Smooth muscle cell of the brain vasculature (primary cell): ENCODE results near the gene MLH1.
A peak's percentile ranks its signal among the peaks of the same experiment; 100 is the strongest.

Source experiments
- DNase-seq: peaks from one replicate; pipeline ENCODE4 v3.0.0-alpha.2; 2012; ENCODE audit warnings: low read depth, low spot score

MLH1 gene

DNA sequence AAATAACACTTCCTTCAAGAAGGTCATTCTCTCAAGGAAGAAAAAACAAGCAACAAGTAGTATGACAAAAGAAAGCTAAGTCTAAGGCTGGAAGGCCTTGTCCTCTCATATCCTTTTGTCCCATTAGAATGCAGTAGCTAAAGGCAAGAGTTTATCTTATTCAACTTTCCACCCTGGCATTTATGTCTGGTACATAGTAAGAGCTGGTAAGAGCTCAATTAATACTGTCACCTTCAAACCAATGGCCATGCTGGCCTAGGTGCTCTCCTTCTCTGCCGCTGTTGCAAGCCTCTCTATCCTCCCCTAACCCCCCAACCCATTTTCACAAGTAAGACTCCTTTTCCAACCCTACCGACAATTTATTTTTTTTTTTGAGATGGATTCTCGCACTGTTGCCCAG lies 99.2 kb downstream of the MLH1 start:
- DNase-seq: no peak

DNA sequence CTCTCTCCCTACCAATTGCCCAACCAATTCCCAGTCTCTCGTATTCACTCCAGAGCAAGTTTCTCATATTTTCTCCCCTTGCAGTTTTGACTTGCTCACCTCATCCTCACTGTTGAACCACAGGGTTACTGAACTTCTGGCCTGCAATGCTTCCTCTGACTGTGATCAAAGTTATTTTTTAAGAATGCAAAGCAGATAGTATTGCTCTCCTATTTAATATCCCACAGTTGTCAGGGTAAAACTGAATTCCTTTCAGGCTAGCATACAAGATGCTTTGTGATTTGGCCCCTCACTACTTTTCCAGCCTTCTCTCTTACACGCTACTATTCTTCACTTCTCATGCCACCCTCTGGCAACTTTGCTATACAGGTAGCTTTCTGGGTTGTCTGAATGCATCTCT lies 100.2 kb downstream of the MLH1 start:
- DNase-seq: peak; percentile 18

DNA sequence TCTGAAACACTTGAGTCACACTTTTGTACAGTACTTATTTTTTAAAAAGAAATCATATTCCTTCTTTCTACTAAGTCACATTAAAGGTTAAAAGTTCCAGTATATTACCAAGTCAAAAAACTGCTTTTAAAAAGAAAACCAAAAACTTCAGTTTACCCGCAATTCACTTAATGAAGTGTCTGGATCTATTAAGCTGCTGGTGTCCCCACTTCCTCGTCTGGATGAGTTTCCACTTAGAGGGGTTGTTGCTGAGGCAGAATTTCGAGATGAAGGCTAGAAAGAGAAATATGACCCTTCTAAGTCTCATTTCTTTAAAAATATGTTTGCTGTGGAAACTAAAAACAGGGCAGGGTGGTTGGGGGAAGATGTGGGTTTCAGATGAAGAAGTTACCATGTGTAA lies 101.3 kb downstream of the MLH1 start:
- DNase-seq: no peak

DNA sequence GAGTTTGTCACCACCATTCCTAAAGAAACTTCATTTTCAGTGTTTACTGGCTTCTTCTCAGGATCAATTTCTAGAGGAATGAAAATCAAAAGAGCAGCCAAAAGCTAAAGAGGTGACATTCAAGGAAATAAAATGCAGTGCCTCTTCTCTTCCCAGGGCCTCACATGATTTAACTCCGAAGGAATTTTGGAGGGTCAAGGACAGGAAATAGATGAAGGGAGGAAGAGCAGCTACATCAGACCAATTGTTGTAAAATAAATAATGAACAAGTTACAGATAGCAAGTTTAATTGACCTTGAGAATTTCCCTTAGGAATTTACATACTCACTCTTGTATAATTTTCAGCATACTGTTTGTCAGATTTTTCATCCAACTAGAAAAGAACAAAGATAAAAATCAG lies 103.0 kb downstream of the MLH1 start:
- peak; percentile 15 for DNase-seq

DNA sequence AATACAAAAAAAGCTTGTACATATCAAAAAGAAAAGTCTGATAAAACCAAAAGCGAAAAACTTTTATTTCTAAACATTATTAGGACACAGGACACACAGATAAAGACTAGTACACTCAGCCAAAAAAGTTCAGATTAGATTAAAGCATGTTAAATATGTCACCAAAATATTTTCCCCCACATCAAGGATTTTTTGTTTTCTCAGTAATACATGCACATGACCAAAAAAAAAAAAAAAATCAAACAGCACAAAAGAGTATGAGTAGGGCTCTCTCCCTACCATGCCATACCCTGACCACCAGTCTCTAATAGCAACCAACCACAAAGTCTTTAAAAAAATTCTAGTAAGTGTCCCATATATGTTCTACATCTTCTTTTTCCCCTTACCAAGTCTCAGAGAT lies 103.7 kb downstream of the MLH1 start:
- DNase-seq: no peak

DNA sequence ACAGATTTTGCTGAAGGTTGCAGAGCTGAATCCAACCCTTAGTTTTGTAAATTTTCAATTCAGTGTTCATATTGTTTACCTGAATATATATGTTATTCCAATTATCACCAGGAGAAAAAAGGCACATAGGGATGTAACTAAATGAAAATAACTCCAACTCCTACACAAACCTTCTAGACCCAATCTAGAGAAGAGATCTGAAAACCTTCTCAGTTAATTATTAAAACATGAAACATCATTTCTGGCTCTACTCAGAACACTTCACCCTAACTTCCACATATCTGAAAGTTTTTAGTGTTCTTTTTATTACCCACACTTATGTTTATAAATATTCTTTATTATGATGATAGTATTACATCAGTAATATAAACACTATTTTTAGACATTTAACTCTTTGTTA lies 104.5 kb downstream of the MLH1 start:
- no peak for DNase-seq

DNA sequence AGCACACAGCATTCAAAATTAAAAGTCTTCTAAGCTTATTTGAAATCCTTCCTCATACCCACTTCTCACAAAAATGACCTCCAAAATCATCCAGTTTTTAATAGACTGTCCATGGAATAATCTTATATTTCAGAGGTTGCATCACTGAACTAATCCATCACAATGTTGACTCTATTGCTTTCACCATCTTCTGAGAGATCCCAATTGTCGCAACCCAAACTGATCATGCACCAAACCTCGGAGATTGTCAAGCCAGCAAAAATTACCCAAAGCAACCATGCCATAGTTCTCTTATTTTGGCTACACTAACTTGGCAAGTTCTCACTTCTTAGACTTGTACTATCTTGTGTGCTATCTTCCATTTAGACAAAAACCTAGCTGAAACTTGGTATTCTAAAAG lies 105.6 kb downstream of the MLH1 start:
- DNase-seq: no peak

DNA sequence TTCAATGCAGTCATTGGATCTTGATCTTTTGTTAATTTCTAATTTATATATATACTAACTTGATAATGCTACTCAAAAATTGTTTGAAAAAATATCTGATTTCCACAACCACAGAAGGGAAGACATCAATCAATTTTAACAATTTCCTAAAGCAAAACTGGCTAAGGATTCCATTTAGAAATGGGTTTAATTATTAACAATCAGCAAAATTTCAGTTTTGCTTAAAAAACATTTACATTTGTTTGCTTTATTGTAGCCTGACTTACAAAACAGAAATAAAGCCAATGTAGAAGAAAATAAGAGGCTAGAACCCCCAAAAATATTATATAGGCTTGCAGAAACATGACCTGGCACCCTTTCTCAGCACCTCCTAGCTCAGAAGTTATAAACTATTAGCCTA lies 106.2 kb downstream of the MLH1 start:
- DNase-seq: no peak

DNA sequence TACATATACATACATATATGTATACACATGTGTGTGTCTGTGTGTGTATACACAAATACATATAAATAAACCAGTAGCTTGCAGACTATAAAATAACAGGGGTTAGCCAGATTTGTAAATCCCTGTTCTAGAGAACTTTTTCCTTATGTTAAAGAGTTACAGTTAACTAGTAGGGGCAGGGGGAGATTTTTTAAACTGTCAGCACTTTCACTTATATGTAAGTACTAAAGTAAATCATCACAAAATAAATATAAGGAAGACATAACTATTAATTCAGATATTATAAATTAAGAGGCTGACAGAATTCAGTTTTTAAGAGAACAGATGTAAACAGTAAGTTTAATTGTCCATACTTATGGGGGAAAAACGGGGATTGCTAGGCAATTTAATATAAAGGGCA lies 107.1 kb downstream of the MLH1 start:
- no peak for DNase-seq
